ENCODE data around the gene ADAMTS12.

DNA sequence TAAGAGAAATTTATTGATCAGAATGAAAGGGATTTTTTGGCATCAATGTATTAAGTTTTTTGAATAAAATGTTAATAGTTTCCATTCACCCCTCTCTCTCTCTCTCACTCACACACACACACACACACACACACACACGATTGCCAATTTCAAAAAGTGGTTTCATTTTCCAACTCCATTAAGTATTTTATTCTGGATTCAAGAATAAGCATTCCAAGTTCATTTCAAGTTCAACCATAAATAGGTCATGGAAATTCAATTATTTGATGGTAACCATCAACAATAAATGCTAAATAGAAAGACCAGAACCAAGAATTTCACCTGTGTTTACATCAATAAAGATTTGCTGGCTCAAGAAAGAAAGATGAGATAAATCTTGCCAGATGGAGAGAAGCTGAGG lies 171.6 kb downstream of the ADAMTS12 start:
- TF ChIP-seq, protein P1, sequence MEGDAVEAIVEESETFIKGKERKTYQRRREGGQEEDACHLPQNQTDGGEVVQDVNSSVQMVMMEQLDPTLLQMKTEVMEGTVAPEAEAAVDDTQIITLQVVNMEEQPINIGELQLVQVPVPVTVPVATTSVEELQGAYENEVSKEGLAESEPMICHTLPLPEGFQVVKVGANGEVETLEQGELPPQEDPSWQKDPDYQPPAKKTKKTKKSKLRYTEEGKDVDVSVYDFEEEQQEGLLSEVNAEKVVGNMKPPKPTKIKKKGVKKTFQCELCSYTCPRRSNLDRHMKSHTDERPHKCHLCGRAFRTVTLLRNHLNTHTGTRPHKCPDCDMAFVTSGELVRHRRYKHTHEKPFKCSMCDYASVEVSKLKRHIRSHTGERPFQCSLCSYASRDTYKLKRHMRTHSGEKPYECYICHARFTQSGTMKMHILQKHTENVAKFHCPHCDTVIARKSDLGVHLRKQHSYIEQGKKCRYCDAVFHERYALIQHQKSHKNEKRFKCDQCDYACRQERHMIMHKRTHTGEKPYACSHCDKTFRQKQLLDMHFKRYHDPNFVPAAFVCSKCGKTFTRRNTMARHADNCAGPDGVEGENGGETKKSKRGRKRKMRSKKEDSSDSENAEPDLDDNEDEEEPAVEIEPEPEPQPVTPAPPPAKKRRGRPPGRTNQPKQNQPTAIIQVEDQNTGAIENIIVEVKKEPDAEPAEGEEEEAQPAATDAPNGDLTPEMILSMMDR (IDR thresholded peaks at IDR 0.05), result no peak
- TF ChIP-seq POLR2AphosphoS5 (IDR thresholded peaks at IDR 0.05; ENCODE audit: low read depth, low read length) (no peak), TCF7L2 (IDR thresholded peaks at IDR 0.05; ENCODE audit: low read depth, low read length) (no peak), SIN3A (IDR thresholded peaks at IDR 0.05; ENCODE audit: borderline replicate concordance, insufficient read depth, low read depth, low read length) (no peak), REST (IDR thresholded peaks at IDR 0.05; ENCODE audit: insufficient read depth in 1 of 2, low read depth in 2 of 2, low read length in 1 of 2) (no peak)
